Neutrophil (primary cell): Measurements from ENCODE around the gene TMEM238.
A peak's percentile ranks its signal among the peaks of the same experiment; 100 is the strongest.

Source experiments
- H3K27ac ChIP-seq: fragments of 200-600 bp; sonication (generic); 2 replicates; pipeline ENCODE4 v1.5.1; 2016; ENCODE audit warnings: mild to moderate bottlenecking, moderate library complexity
- H3K27me3 ChIP-seq: fragments of 200-600 bp; sonication (generic); 2 replicates; pipeline ENCODE4 v1.6.0; 2016; ENCODE audit warnings: mild to moderate bottlenecking
- H3K36me3 ChIP-seq: fragments of 200-600 bp; sonication (generic); 2 replicates; pipeline ENCODE4 v1.5.1; 2017
- H3K4me1 ChIP-seq, 2 experiments: fragments of 200-600 bp in 1 of 2; sonication (generic) in 1 of 2; 1 replicate in 1 of 2; 2 replicates in 1 of 2; pipeline versions ENCODE4 v1.5.1 to v1.6.1; 2013 to 2016; ENCODE audit warnings: low read depth in 1 of 2, low read length in 1 of 2, mild to moderate bottlenecking in 1 of 2, moderate library complexity in 1 of 2; ENCODE audit not compliant: control insufficient read depth in 1 of 2, insufficient read depth in 1 of 2
- H3K4me3 ChIP-seq, 2 experiments: fragments of 200-600 bp in 1 of 2; sonication (generic) in 1 of 2; 1 replicate in 1 of 2; 2 replicates in 1 of 2; pipeline ENCODE4 v1.5.1; 2013 to 2016; ENCODE audit warnings: low read depth in 1 of 2, low read length in 1 of 2, mild to moderate bottlenecking in 1 of 2, moderate library complexity in 1 of 2
- H3K9me3 ChIP-seq: fragments of 200-600 bp; sonication (generic); 2 replicates; pipeline ENCODE4 v1.5.1; 2016
- CTCF ChIP-seq: fragments of 200-600 bp; sonication (generic); IDR thresholded peaks from 2 replicates; pipeline ENCODE4 v1.5.1; 2016; ENCODE audit warnings: antibody characterized with exemption

The TMEM238 gene

GRCh38 chr19:55353803-55354697, 30.0 kb downstream of the TMEM238 start:
- Histone ChIP-seq H3K9me3 (no peaks in the 10 kb centered on the region), H3K4me1 (peaks cover 7 to 15% of the 10 kb centered on the region in 2 experiments), H3K27ac (no peak overlapping the region), H3K27me3 (peaks cover 80% of the 10 kb centered on the region), H3K36me3 (no peaks in the 10 kb centered on the region), H3K4me3 (peak overlapping the region; percentile 65 to 66)
- no peak for TF ChIP-seq CTCF

- Histone ChIP-seq H3K9me3 (no peaks in the 10 kb centered on the region), H3K27ac (no peak overlapping the region), H3K4me1 (peaks cover 7 to 15% of the 10 kb centered on the region in 2 experiments), H3K27me3 (peaks cover 77% of the 10 kb centered on the region), H3K4me3 (peak overlapping the region; percentile 65 to 66), H3K36me3 (no peaks in the 10 kb centered on the region)
- TF ChIP-seq CTCF: no peak
Observed at GRCh38 chr19:55353356-55353802, 30.7 kb downstream of the TMEM238 start.

- Histone ChIP-seq H3K27ac (no peak overlapping the region), H3K4me1 (peaks cover 7 to 15% of the 10 kb centered on the region in 2 experiments), H3K4me3 (peak overlapping the region in 1 of 2 experiments; percentile 66), H3K9me3 (no peaks in the 10 kb centered on the region), H3K27me3 (peaks cover 71% of the 10 kb centered on the region), H3K36me3 (no peaks in the 10 kb centered on the region)
- no peak for TF ChIP-seq CTCF
Observed at GRCh38 chr19:55352549-55353145, 31.4 kb downstream of the TMEM238 start.

GRCh38 chr19:55352040-55352439, 32.1 kb downstream of the TMEM238 start:
- Histone ChIP-seq H3K27ac (no peak overlapping the region), H3K4me3 (no peak overlapping the region), H3K36me3 (peaks cover 5% of the 10 kb centered on the region), H3K27me3 (peaks cover 65% of the 10 kb centered on the region), H3K9me3 (no peaks in the 10 kb centered on the region), H3K4me1 (peaks cover 7 to 15% of the 10 kb centered on the region in 2 experiments)
- TF ChIP-seq CTCF: no peak

- H3K36me3 ChIP-seq: peaks cover 12% of the 10 kb centered on the region
- no peak overlapping the region for H3K27ac ChIP-seq
- no peak for TF ChIP-seq CTCF
- peaks cover 52% of the 10 kb centered on the region for H3K27me3 ChIP-seq
- peaks cover 7 to 15% of the 10 kb centered on the region in 2 experiments for H3K4me1 ChIP-seq
- no peaks in the 10 kb centered on the region for H3K9me3 ChIP-seq
- no peak overlapping the region for H3K4me3 ChIP-seq
Observed at GRCh38 chr19:55350620-55351315, 33.3 kb downstream of the TMEM238 start.
